Nucleus accumbens (tissue), 56 donors: ENCODE data around the gene CLDN15.
A peak's percentile ranks its signal among the peaks of the same experiment; 100 is the strongest.
"Not testable (repeated sequence)": the region's sequence is repeated elsewhere in the genome, so short reads cannot be mapped to it uniquely, and the experiment has no call there.

Experiments used
- DNase-seq, 56 donors: peaks; one replicate each; lab custom pipeline; 2025; lab: John Stamatoyannopoulos, UW

CLDN15 gene

GRCh38 chr7:101225650-101226049 lies 12.0 kb downstream of the CLDN15 start:
- no peak for DNase-seq

GRCh38 chr7:101223528-101223927 lies 14.1 kb downstream of the CLDN15 start:
- no peak for DNase-seq

GRCh38 chr7:101222275-101222830 lies 15.2 kb downstream of the CLDN15 start:
- DNase-seq, result no peak

- no peak for DNase-seq
These were observed 17.3 kb downstream of the CLDN15 start for GRCh38 chr7:101220295-101220694.

- peak in 2 of 56 donors; percentile 36 to 43 for DNase-seq
These were observed 19.1 kb downstream of the CLDN15 start for GRCh38 chr7:101218236-101219125.

GRCh38 chr7:101217388-101218235 lies 20.0 kb downstream of the CLDN15 start, which contains the start of the genes PLOD3 and ZNHIT1:
Gene PLOD3, minus strand, starts transcription at chr7:101217581. Its CDS starts 307 bp downstream, at chr7:101217274.
Gene ZNHIT1, plus strand, starts transcription at chr7:101218165. Its CDS starts 31 bp downstream, at chr7:101218196.
- DNase-seq, result peak; percentile 46 to 97 (median 90)

GRCh38 chr7:101216860-101217387 lies 20.7 kb downstream of the CLDN15 start:
- DNase-seq, result peak in 6 of 56 donors; percentile 20 to 58 (median 42)

GRCh38 chr7:101216001-101216859 lies 21.4 kb downstream of the CLDN15 start:
- peak in 1 of 56 donors; percentile 27 for DNase-seq

- DNase-seq, result no peak
These were observed 25.6 kb downstream of the CLDN15 start for GRCh38 chr7:101212014-101212413.

GRCh38 chr7:101211501-101211900 lies 26.1 kb downstream of the CLDN15 start:
- DNase-seq, result no peak

GRCh38 chr7:101210143-101210542 lies 27.5 kb downstream of the CLDN15 start:
- DNase-seq, result no peak

GRCh38 chr7:101208794-101209193 lies 28.8 kb downstream of the CLDN15 start:
- no peak for DNase-seq

- no peak for DNase-seq
These were observed 30.1 kb downstream of the CLDN15 start for GRCh38 chr7:101207459-101207858.

- no peak for DNase-seq
These were observed 30.9 kb downstream of the CLDN15 start for GRCh38 chr7:101206665-101207042.

GRCh38 chr7:101205901-101206664 lies 31.5 kb downstream of the CLDN15 start:
- peak in 1 of 56 donors; percentile 1 for DNase-seq

- DNase-seq, result not testable (repeated sequence)
These were observed 33.6 kb downstream of the CLDN15 start for GRCh38 chr7:101203740-101204738.

- no peak for DNase-seq
These were observed 35.0 kb downstream of the CLDN15 start for GRCh38 chr7:101202603-101202918.
